IPS-11a (cell line): ENCODE results near the gene NLRP1.

Source experiments
- H3K4me3 ChIP-seq: one replicate; pipeline ENCODE4 v1.5.1; 2013; ENCODE audit warnings: low read depth, low read length, control low read depth

The NLRP1 gene

DNA sequence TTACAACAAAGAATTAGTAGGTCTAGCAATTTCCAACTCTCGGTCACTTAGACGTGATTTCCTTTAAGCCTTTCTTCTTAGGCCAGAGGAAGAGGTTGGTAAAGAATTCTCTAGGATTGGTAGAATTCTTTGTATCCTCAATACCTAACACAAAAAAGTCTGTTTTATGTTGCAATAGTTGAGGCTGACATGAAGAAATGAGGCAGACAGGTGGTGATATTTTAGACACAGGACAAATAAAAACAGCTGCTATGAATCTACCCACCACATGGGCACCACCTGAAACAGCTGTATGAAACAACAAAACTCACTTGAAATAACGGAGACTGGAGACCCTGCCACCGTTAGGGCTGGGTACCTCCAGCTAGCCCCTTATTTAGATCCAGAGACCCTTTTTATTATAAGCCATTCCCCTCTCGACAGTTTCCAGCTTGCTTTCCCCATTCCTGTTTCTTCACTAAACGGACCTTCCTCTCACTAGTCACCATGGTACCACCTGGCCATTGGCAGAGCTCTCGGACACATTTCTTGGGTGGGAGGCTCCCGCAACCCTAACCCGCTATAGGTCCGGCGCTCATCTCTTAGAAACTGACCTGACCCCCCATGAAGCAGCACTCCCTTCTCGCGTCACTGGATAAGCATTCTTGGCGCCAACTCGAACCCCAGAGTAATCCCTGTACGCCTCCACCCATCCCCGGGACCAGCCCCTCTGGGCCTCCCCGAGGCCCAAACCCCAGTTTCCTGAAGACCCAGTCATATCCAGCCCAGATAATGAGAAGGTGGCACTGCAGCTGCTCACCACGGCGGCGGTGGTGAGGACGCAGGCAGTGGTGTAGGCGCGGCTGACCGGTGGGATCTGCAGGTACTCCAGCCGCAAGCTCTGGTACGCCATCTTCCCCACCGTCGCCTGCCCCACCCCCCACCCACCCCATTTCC, 98.8 kb downstream of the NLRP1 start, which contains the start of gene DERL2:
Gene DERL2, minus strand, starts transcription at position 909 of the 936 bp plus-strand sequence. Its CDS starts 17 bp downstream, at position 892.
- H3K4me3 ChIP-seq: peak within 1 kb of the TSS; percentile 94

DNA sequence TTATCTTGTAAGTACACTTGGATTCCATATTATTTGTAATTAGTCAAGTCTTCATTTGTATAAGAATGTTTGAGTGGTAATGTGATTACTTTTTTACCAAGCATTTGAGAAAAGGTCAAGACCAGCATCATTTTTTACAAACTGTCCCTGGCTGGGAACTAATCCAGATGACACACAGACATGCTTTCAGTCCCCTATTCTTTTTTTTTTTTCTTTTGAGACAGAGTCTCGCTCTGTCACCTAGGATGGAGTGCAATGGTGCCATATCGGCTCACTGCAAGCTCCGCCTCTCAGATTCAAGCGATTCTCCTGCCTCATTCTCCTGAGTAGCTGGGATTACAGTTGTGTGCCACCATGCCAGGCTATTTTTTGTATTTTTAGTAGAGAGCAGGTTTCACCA, 102.9 kb downstream of the NLRP1 start:
- H3K4me3 ChIP-seq: no peak overlapping the region

DNA sequence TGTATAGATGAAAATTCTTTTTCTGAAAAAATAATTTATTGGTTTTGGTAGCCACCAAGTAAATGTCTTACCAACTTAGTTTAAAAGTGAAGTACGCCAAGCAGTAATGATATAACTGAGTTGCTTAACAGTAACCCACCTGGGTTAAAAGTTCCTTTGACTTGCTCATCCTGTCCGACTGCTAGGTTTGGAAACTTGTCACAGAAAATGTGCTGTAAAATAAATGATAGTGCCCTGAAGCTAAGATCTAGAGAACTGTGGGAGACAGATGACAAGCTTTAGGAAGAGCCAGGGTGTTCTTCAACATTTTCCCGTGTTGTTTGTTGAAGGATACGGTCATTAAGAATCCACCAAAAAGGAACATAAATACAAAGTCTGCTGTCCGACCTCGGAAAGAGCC, 103.3 kb downstream of the NLRP1 start:
- no peak overlapping the region for H3K4me3 ChIP-seq

DNA sequence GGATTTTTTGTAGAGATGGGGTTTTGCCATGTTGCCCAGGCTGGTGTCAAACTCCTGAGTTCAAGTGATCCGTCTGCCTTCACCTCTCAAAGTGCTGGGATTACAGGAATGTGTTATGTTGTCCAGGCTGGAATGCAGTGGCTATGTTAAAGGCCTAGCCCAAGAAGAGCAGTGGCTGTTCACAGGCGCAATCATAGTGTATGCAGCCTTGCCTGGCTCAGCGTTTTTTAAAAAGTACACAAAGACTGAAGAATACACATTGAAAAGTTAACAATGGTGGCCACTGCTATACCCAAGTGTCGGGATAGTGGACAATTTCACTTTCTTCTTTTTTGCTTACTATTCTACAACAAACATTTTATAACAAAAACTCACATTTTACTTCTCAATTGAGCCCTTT, 105.3 kb downstream of the NLRP1 start:
- no peak overlapping the region for H3K4me3 ChIP-seq

DNA sequence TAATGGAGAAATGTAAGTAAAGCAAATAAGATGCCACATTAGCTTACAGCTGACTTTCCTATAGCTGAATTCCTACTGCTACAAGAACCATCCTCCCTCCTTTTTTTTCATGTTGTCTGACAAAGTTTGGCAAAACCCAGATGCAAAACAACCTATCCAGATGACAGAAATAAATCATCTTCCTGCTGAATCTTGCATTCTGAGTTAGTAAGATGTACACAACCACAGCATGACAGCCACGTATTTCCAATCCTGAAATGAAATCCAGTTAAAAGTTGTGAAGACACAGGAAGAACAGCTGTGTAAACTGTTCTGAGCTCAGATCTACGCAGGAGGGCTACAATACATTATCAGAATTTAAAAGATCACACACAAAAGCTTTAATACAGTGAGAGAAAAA, 110.4 kb downstream of the NLRP1 start:
- no peak overlapping the region for H3K4me3 ChIP-seq

DNA sequence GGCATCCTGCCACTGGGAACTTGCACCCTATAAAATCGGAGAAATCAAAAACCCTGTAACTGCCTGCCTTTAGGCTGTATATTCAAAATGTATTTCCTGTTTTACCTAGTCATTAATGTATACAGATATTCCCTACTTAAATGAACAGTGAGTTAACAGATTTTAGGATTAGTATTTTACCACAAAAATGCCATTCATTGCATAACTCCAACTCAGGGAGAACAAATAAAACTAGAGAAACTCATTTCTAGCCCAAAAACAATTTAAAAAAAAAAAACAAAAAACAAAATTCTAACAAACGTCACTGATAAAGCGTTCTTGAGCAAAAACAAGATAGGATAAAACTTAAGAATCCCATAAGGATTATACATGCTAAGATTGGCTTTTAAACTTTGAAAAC, 111.8 kb downstream of the NLRP1 start:
- H3K4me3 ChIP-seq: no peak overlapping the region

DNA sequence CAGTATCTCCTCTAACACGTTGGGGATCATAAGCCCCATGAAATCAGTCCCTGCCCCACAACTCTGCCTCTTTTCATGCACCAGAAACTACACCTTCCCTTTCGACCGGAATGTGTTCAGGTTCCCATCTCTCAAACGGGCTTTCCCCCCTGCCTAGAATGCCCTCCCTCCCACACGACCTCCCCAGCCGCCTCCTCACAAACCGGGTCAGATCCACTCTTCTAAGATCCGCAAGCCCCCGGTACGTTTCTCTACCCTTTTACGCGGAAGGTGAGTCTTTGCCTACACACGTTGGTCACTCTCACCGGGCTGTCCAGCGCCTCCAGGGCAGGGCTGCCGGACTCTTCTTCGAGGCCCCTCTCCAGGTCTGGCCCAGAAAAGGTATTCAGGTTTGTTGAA, 116.2 kb downstream of the NLRP1 start:
- H3K4me3 ChIP-seq: peak overlapping the region; percentile 74

DNA sequence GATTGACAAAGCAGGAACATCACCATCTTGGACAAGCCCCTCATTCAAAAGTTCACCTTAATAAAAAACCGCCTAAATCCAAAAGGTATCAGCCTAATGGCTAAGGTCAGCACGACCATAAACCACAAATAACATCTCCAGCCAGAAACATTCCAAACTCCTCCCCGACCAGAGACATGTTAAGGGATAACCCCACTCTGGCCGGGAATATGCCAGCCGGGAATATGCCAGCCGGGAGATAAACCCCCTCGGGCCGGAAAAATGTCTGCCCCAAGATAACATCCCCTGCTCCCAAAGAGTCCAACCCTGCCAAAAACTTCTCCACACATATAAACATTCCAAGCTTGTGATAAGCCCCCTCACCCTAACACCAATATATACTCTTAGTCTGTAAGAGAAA, 116.9 kb downstream of the NLRP1 start:
- H3K4me3 ChIP-seq: peak overlapping the region; percentile 74

DNA sequence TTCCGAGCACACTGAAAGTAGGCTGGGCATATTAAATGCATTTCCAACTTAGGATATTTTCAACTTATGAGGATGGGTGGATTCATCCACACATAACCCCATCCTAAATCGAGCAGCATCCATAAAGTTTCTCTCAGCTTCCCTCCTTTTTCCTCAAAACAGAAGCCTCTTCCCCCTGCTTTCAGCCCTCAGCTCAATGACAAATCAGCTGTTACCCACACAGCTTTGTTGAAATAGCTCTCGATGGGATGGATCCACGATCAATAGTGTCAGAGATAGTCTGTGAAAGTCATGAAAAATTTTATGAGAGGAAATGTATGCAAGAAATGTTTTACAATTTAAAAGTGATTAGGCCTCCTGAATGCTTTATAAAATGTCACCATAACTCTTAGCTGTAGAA, 118.0 kb downstream of the NLRP1 start:
- no peak overlapping the region for H3K4me3 ChIP-seq

DNA sequence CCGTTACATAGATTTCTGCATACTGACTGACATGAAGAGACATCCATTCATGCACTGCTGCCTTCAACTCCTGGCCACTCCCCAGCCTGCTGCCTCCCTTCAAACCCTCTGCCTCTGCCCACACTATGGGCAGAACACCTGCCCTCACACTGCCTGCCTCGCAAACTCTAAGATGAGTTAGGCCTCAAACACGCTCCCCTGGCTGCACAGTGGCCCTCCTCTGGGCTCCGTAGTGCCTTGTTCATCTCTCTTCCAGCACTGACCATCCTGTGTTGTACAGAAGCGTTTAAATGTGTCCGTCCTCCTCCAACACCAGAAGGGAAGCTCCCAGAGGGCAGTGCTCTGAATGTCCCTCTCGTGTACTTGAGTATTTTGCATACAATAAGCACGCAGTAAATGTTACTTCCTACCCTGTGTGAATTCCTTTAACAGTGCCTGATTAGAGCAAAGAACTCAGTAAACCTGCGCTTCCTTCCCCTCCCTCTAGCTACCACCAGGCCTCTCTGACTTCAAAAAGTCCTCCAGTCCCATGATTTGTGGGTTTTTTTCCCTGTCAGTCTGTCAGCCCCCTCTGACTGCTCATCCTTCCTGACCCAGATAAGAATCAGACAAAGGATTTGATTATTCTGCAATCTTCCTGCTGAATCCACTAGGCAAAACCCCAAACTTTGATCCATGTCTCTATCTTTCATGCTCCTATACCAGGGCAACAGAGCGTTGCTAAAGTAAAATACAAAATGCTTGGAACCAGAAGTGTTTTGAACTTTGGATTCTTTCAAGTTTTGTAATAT, 119.4 kb downstream of the NLRP1 start:
- no peak overlapping the region for H3K4me3 ChIP-seq
